C4-2B (cell line): Measurements from ENCODE around the gene UCHL5.

Source experiments
- ZFX ChIP-seq: fragments of 450-650 bp; IDR thresholded peaks from 2 replicates; pipeline ENCODE4 v1.6.1; 2017
- TF ChIP-seq, protein P1 (sequence below): fragments of 450-650 bp; conservative IDR thresholded peaks from 2 replicates; pipeline ENCODE4 v1.5.1; 2017; ENCODE audit warnings: mild to moderate bottlenecking

DNA sequence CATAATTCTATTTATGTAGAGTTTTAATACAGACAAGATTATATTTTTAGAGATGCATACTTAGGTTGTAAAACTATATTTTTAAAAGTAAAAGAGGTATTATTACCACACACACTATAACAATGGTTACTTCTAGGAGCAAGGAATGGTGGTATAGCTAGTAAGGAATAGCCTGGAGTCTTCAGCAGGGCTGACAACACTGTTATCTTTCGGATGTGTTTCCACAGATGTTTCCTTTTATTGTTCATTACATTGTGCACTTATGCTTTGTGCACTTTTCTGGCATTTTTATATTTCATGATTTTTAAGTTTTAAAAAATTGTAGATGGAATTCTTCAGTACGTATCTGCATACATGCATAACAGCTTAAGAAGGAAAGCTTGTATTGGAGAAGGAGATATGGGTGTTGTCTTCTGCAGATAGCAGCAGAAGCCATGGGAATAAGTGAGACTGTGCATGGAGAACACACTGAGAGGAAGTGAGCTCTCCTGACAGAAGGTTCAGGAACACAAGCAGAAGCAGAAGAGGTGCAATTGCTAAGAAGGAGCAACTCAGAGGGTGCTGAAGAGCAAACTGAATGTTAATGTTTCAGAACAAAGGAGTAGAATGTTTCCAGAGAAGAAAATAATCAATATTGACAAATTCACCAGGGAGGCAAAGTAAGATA, 91.8 kb downstream of the UCHL5 start:
- TF ChIP-seq, protein P1, sequence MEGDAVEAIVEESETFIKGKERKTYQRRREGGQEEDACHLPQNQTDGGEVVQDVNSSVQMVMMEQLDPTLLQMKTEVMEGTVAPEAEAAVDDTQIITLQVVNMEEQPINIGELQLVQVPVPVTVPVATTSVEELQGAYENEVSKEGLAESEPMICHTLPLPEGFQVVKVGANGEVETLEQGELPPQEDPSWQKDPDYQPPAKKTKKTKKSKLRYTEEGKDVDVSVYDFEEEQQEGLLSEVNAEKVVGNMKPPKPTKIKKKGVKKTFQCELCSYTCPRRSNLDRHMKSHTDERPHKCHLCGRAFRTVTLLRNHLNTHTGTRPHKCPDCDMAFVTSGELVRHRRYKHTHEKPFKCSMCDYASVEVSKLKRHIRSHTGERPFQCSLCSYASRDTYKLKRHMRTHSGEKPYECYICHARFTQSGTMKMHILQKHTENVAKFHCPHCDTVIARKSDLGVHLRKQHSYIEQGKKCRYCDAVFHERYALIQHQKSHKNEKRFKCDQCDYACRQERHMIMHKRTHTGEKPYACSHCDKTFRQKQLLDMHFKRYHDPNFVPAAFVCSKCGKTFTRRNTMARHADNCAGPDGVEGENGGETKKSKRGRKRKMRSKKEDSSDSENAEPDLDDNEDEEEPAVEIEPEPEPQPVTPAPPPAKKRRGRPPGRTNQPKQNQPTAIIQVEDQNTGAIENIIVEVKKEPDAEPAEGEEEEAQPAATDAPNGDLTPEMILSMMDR = no peak
- TF ChIP-seq ZFX = no peak
